Measurements from ENCODE around the gene ITPR1.

Gene ITPR1

DNA sequence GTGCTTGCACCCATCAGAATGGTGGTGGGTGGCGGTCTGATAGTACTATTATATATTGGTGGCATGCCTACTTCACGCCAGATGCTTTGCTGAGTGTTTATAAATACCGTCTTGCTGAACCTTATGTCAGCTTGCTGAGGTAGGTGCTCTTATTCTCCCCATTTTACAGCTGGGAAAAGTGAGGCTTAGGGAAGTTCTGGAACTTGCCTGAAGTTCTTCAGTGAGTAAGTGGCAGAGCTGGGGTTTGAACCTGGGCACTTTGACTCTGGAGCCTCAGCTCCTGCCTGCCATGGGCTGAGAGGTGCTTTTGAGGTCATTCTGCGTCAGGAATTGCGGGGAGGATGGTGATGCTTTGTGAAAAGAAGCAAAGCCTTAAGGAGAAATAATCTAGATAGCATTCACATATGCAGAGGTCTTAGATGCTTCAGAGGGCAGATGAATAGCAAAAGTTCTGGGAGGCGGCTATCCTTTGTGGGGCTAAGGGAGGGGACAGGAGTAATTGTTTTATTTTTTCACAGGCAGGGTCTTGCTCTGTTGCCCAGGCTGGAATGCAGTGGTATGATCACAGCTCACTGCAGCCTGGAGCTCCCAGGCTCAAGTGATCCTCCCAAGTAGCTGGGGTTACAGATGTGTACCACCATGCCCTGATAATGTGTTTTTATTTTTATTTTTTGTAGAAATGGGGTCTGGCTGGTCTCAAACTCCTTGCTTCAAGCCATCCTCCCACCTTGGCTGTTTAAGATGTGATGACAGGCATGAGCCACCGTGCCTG, 18.5 kb downstream of the ITPR1 start:
- no peak for DNase-seq

DNA sequence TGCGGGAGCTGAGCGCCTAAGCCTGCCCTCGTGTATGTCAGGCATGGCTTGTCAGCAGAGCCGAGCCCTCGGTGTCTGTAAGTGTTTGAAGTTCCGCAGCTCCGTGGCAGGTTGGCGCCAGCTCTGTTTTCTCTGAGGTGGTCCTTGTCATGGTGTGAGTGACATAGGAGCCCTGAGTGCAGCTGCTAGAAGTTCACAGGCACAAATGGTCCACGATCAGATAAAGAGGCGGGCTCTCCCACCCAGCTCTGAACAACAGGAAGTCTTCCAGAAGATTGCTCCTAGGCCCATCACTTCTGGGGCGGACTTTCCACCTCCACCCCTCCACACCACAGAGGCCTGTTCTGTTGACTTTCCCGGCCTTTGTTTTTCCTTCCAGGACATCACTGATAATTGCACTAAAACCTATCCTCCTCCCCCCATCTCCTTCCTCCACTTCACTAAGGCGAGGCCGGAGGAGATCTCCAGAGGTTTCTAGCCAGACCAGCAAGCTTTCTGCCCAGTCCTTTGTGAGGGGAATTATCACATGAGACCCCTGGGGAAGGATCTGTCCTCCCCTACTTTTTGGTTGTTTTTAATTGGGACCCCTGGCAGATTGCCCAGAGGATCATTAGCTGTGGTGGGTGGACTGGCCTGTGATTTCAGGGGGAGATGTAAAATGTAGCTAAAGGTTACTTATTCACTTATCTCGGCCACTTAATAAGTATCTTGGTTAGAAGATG, 19.9 kb downstream of the ITPR1 start:
- no peak for DNase-seq

DNA sequence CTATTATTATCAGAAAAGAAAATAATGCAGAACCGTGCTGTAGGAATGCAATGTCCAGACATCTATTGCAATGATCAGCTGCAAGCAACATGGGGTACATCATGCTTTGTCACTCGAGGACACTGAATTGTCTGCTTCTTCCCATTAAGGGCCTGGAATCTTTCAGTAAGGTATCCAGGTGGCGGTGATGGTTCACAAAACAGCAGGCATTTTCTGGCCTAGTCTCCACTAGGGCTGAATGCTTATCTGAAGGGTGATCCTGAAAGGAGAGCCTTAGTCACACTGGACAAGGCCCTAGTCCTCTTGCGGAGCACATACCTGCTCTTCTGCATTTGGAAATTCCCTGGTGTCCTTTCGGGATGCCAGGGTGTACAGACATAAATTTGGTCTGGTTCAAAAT, 21.2 kb downstream of the ITPR1 start:
- DNase-seq, result no peak

DNA sequence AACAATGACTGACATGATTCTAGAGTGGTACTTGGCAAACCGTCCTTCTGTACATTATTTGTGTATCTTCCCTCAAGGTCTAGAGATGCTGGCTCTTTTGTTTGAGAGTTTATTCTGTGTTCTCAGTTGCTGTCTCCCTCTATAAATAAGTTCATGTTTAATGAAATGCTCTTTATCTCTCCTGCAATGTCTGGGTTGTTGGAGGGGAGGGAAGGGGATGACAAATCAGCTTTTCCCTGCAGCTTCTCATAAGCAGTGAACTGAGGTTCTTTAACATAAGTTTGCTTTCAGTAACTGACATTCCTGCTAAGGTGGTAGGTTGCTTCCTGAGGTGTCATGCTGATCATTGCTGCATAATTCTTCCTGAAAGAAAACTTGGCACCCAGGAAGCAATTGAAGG, 21.8 kb downstream of the ITPR1 start:
- DNase-seq, result no peak

DNA sequence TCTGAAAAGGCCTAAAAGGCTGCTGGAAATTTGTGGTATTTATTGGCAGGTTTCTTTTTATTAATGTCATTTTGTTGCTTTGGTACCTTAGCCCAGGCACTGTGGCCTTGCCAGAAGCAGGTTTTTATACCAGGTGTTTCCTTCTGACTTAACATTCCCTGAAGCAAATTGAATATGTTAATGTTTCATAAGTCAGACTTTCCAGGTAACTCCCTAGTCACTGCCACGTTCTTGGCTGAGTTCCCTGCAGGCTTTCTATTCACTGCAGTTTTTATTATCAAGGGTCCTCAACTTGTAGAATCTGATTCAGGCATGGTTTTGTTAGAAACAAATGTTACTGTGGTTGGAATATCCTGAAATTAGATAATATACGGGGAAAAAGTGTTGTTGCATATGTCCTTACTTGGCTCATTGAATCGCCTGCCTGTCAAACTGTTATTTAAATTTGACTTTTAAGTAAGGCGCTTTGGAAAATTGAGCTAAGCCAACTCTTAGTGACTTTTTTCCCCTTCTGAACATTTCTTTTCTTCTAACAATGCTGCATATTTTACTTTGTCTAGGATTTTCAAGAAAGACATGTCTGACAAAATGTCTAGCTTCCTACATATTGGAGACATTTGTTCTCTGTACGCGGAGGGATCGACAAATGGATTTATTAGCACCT, 22.9 kb downstream of the ITPR1 start:
- no peak for DNase-seq

DNA sequence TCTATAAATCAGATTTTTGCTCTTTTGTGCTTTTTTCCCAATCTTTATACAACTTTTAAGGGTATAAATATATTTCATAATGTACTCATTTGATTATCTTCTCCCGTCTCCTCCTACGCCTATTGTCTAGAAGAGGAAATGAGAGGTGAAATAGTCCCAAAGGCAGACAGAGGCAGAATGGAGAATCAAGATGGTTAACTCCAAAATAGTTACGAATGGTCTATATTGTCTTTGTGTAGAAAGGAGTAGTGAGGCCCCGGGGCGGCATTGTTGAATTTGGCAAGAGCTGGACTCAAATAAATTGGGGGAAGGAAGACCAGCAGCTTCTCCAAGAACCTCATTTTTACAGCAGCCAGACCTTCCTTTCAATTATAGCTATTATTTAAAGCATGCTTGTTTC, 23.9 kb downstream of the ITPR1 start:
- DNase-seq, result no peak

DNA sequence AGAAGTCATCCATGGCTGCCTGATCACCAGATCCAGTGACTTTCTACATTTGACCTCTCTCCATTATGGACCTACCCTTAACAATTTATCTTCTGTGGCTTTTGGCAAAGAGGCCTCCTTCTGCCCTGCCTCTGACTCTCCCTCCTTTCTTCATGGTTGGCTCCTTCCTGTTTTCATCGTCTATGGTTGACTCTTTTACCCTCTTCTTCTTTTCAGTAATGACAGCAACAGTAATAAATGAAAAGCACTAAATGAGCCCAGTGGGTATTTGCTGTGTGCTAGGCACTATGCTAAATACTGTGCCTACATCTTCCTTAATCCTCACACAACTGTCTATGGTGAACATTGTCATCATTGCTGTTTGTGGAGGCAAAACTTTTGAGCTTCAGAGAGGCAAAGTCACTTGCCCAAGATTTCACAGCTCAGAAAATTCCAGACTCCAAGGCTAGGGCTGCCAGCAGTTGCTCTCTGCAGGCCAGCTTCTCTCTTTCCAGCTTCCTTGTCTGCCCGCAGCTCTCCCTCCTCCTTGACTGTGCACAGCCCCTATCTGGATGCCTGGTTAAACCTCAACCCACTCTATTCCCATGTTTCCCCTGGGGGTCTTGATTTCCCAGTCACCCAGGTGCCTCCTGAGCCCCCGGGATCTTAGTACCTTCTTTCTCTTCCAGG, 24.6 kb downstream of the ITPR1 start:
- DNase-seq, result no peak

DNA sequence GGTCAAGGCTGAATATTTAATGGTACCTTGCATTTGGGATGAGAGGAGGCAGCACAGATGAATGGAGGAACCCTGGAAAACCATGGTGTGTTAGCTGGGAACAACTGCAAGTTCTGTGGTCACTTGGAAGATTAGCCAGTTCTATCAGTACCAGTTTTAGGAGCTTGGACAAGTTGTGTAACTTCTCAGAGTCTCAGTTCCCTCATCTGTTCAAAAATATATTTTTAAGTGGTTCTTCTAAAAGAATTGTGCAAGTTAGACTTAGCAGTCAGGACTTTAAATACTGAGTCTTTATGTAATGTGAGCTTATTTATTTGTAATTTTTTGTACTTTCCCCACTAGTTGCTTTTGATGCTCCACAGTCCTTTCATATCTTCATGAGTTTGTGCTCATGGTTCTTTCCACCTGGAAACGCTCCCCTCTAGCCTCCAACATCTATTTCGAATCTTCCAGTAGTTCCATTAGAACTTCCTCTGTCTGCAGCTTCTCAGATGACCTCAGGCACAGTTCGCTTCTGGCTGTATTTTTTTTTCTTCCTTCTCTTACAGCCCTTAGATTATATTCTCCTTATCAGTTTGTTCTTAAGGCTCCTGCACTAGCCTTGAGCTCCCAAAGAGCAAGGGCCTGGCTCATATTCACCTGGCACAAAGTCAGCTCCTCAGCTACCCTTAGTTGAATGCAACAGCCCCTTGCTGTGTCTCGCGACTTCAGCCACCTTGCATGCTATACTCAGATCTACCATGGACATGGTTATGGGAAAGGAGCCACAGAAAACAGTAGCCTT, 27.1 kb downstream of the ITPR1 start:
- DNase-seq, result no peak

DNA sequence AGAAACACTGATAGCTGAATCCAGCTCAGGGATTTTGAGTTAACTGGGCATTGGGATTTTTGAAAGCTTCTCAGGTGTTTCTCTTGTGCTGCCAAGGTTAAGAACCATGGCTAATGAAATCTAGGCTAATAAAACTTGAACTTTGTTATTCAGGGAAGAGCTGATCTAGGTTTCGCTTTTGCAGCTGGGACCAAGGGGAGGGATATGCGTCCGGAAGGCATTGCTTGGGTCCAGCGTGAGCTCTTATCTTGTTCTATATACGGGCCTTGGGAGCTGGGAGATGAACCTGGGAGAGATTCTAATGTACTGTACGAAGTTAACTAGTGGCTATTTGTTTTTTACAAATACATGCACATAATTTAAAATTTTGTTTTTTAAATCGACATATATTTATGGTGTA, 29.8 kb downstream of the ITPR1 start:
- DNase-seq, result no peak

DNA sequence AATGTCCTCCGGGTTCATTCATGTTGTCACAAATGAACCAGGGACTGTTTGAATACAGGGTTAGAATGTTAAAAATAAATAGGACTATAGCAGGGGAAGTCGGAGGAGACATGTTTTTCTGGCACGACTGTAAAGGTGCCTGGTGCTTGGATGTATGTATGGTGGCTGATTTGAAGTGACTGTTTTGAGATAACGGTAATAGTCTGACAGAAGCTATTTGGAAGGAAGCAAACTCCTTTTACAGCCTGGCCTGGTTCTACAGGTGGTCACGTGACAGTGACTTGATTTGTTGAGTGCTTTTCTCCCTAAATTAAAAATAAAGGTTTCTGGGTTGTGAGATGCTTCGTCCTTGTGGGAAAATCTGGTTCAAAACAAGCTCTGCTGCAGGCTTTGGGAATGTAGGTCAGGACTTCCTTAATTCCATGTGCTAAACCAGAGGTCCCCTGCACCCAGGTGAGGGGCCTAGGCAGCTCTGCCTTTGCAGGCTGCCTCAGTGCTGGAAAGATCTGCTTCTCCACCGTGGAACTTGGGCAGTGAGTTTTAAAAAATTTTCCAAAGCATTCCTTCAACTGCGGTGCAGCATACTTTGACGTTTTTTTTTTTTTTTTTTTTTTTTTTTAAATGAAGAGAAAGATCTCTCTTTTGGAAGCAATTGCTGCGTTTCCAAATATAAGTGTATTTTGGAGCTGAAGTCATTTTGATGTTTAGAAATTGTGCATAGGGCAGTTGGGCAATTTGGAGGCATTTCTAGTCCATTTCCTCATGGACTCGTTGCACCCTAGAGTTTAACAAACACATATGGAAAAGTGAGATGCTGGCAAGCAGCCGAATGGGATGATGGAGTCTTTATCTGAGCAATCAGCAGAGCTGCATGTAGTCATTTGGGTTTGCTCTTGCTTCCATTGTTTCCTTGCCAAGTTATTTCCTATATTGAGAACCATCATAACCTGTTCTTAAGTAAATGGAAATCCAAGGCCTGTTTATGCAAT, 30.9 kb downstream of the ITPR1 start:
- DNase-seq, result no peak

DNA sequence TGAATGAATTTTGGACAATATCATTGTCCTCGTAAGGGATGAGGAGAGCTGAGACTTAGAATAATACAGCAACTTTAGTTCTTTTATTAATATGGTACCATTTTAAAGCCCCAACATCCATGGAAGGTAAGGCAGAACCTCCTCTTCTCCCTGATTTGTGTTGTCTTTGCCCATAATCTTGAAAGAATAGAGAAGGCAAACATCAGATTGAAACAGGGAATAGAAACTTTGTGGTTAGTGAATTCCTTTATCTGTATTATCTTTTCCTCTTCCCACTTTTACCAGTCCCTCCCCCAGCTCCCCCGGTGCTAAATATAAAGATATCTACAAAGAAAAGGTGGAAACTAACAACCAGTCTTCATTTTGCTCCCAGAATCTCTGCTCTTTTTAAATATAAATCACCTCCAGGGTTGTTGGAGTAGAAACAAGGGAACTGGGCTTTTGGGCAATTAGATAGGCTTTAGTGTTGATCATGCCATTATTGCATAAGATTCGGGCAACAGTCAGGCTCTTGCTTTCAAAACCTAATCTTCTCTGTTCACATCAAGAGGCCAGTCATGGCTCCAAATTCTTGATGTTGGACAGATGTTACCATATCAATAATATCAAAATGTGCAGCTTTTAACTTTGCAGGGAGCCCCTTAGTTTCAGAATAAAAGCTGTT, 32.5 kb downstream of the ITPR1 start:
- DNase-seq, result no peak

DNA sequence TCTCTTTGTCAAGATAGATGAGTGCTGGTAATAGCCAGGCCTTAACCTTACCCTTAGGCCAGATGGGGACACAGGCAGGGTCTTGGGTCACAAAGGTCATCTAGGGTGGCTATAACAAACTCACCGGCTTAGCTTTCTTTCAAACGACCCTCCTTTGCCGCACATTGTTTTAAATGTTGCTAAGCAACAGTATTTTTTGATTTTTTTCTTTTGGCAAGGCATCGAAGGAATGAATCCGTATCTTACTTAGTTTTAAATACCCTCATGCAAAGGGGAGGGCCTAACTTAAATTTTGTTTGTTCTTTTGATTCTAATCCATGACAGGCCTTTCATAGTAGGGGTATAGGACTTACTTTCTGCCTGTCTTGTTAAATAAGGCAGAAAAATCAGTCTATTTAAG, 35.2 kb downstream of the ITPR1 start:
- no peak for DNase-seq

DNA sequence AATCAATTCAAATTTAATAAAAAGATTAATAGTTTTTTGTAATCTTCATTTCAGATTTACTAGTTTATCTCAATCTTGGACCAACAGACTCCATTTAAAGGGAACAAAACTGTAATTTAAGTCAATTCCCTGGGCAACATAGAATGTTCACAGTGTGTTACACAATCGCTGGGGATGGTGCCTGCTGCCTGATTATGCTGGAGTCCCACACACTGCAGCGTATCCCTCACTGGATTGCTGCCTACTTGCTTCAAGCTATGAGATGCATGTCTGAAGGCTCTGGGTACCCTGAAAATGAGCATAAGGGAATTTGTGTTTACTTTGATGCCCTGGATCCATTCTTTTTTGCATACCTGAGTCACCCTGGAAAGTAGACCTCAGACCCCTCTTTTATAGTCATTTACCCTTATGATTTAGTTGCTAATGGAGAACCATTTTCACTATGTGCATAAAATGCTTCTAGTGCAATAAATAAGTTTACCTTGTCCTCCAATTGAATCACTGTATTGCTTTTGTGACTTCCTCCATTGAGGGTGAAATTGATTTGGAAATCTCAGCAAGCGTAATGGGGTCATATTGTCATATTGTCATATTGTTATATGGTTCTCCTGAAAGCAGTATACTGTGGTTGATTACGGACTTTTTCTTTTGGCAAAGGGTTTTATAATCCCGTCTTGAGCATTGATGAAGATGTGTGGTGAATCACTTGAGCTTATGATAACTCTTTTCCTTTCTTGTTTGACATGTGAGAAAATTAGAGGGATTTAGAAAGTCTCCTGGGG, 35.9 kb downstream of the ITPR1 start:
- no peak for DNase-seq

DNA sequence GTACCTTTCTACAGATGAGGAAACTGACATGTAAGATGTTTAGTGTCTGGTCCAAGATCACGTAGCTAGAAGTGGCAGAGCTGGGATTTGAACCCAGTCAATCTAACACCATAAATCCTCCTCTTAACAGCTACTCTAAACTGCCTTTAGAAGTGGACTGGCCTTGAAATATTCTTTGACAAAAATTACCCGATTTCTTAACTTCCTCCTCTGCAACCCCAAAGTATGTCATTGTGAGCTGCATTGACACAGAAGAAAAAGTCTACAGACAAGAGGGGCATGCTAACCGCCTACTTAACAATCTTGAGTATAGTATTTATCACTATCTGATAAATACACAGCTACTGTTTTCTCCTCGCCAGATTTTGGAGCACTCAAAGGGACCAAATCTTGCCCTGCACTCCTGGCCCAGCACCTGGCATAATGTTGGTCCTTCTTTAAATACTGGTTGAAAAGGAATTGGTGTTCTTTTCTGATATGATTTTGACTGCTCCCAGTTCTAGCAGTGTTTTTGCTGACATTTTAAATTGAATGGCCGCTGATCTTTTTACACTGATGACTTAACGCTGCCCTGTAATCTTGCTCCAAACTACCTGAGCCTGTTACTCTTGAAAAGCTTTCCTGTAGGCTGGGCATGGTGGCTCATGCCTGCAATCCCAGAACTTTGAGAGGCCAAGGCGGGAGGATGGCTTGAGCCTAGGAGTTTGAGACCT, 36.9 kb downstream of the ITPR1 start:
- no peak for DNase-seq

DNA sequence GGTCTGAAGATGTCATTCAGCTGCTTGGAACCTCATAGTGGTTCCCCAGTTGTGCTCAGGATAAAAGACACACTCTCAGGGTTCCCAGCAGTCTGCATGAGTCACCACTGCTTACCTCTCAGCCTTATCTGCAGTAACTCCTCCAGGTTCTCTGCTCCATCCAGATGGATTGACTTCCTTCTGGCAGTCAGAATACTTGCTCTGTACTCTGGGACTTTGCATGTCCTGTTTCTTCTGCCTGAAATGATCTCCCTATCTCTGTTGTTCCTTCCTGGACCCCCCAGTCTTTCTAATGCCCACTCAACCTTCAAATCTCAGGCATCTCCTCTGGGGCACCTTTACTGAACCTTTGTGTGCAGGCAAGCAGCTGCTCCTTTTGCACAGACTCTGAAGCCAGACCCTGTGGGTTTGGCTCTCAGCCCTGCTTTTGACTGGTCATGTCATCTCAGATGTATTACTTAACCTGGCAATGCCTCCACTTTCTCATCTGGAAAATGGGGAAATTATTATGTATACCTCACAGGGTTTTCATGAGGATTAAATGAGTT, 38.4 kb downstream of the ITPR1 start:
- DNase-seq, result no peak

DNA sequence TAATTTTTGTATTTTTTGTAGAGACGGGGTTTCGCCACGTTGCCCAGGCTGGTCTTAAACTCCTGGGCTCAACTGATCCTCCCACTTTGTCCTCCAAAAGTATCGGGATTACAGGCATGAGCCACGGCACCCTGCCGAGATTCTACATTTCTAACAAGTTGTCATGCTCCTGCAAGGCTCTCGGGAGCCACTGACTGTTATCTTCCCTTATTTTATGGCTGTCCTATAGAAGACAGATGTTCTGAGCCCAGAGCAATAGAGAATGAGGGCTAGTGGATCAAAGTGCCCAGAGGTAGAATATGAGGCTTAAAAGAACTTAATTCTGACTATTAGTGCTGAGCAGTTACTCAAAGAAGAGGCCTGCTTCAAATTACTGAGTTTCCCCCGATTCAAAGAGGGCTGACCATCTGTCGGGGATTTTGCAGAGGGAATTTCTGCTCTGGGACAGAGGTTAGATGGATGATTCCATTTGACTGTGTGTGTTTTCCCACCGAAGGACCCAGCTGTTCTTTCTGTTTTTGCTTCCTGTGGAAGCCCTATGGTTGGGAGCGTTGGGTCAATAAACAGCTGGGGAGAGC, 39.5 kb downstream of the ITPR1 start:
- DNase-seq, result no peak

DNA sequence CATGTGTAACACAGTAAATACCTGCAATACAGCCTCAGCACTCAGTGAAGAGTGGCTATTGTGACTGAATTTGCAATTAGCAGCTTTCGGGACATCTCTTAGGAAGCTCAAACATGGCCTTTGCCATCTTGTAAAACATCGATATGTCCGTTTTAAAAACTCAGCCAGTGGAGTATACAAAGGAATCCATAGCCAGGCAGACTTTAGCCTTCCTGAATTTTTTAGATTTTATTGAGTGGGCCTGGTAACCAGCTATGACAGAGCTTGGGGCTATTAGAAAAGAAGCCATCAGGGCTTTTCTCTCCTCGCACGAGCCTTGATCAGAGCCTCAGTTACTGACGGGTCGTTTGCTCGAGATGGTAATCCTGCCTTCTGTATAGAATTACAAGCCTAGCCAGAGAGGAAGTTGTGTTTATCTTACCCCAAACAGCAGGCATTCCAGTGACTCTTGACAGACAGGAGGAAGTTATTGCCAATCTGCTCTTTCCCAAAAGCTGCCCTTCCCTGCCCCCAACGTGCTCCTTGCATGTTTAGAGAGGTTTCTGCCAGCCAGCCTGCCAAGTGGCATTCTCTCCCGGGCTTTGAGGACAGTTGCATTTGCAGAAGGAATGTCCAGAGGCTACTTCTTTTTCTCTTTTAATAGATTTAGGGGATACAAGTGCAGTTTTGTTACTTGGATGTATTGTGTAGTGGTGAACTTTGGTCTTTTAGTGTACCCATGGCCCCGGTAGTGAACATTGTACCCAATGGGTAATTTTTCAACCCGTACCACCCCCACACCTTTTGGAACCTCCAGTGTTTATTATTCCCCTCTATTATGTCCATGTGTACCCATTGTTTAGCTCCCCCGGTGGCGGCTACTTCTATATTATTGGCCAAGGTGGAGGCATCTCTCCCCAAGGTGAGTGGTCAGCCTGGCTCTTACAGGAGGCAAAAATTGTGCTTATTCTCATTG, 40.6 kb downstream of the ITPR1 start:
- DNase-seq, result no peak

Measured in effector CD8-positive, alpha-beta T cell (primary cell).